Smooth muscle cell (in vitro differentiated cells): ENCODE data around the gene ACER2. TPM values are rescaled to one million over a fixed set of nuclear protein-coding genes. Genes with fewer than 3 reads are reported as not detected.

Experiments used
- DNase-seq: peaks from one replicate; lab custom pipeline; 2025; ENCODE audit not compliant: unreplicated experiment; lab: John Stamatoyannopoulos, UW
- H2AFZ ChIP-seq: fragments of 200-600 bp; sonication (generic); 2 replicates; pipeline ENCODE4 v1.6.0; 2016; ENCODE audit warnings: antibody characterized with exemption, low read depth, mild to moderate bottlenecking
- H3F3A ChIP-seq: fragments of 200-600 bp; sonication (generic); 2 replicates; pipeline ENCODE4 v1.6.0; 2017; ENCODE audit warnings: antibody characterized with exemption, low read depth
- H3K27ac ChIP-seq: fragments of 200-600 bp; sonication (generic); 2 replicates; pipeline ENCODE4 v1.5.1; 2016; ENCODE audit warnings: low read depth, mild to moderate bottlenecking
- H3K27me3 ChIP-seq: fragments of 200-600 bp; sonication (generic); 2 replicates; pipeline ENCODE4 v1.6.1; 2016; ENCODE audit warnings: low read depth, mild to moderate bottlenecking
- H3K36me3 ChIP-seq: fragments of 200-600 bp; sonication (generic); 2 replicates; pipeline ENCODE4 v1.5.1; 2016; ENCODE audit warnings: low read depth
- H3K4me1 ChIP-seq: fragments of 200-600 bp; sonication (generic); 2 replicates; pipeline ENCODE4 v1.5.1; 2016; ENCODE audit warnings: low read depth
- H3K4me2 ChIP-seq: fragments of 200-600 bp; sonication (generic); 2 replicates; pipeline ENCODE4 v1.6.0; 2016; ENCODE audit warnings: mild to moderate bottlenecking
- H3K4me3 ChIP-seq: fragments of 200-600 bp; sonication (generic); 2 replicates; pipeline ENCODE4 v1.5.1; 2016; ENCODE audit warnings: mild to moderate bottlenecking
- H3K79me2 ChIP-seq: fragments of 200-600 bp; sonication (generic); 2 replicates; pipeline ENCODE4 v1.6.0; 2016; ENCODE audit warnings: low read depth, mild to moderate bottlenecking
- H3K9ac ChIP-seq: fragments of 200-600 bp; sonication (generic); 2 replicates; pipeline ENCODE4 v1.6.0; 2016; ENCODE audit warnings: low read depth
- H3K9me3 ChIP-seq: fragments of 200-600 bp; sonication (generic); replicated peaks from 2 replicates; pipeline ENCODE4 v1.5.1; 2016; ENCODE audit warnings: low read depth
- H4K20me1 ChIP-seq: fragments of 200-600 bp; sonication (generic); 2 replicates; pipeline ENCODE4 v1.6.0; 2016; ENCODE audit warnings: low read depth
- WGBS: methylation state at CpG from one replicate; pipeline ENCODE4 v1.1.7; 2016; ENCODE audit warnings: low lambda C conversion rate; 5-methylcytosine and 5-hydroxymethylcytosine counted together
- polyA plus RNA-seq: library from polyadenylated mRNA; unstranded; fragments of >200 nt; fragmentation: Nextera tagmentation; extraction: Ambion mirVana; gene quantifications from 2 replicates; pipeline ENCODE4 v1.2.1, GENCODE V29; 2016
- total RNA-seq: library from RNA; depleted of rRNA; stranded (reverse); fragments of >200 nt; gene quantifications from 2 replicates; pipeline ENCODE4 v1.2.3, GENCODE V29; 2014
- TF ChIP-seq, protein P1 (sequence below): fragments of 200-600 bp; sonication (generic); IDR thresholded peaks from 2 replicates; pipeline ENCODE4 v1.5.1; 2017; ENCODE audit warnings: borderline replicate concordance, mild to moderate bottlenecking, antibody characterized with exemption; ENCODE audit not compliant: insufficient read depth, poor library complexity, severe bottlenecking

The ACER2 gene
- total and polyA plus RNA-seq, 2 experiments from 2014 or later: 0.49 to 4.2 TPM

DNA sequence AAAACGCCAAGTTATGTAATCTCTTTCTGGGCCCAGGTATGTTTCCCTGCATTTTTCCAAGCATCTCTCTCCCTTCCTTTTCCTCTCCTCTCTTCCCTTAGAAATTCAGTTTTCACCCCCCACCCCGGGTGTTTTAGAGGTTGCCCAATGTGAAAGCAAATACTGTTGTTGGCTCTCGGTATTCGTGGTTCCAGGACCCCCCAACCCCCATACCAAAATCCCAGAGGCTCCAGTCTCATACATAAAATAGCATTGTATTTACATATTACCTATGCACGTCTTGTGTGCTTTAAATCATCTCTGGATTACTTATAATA, 48.8 kb downstream of the ACER2 start:
- no peaks in the 10 kb centered on the region for H3F3A ChIP-seq
- H4K20me1 ChIP-seq: no peaks in the 10 kb centered on the region
- H3K27me3 ChIP-seq: no peaks in the 10 kb centered on the region
- DNase-seq: no peak
- no peak overlapping the region for H3K27ac ChIP-seq
- 46% methylated on average over 5 of the region's 5 CpGs for WGBS
- H3K4me1 ChIP-seq: peaks cover 8% of the 10 kb centered on the region
- no peaks in the 10 kb centered on the region for H3K36me3 ChIP-seq
- no peaks in the 10 kb centered on the region for H3K9me3 ChIP-seq
- H2AFZ ChIP-seq: peak overlapping the region; percentile 88
- peak overlapping the region; percentile 82 for H3K4me2 ChIP-seq
- no peak overlapping the region for H3K9ac ChIP-seq
- no peaks in the 10 kb centered on the region for H3K79me2 ChIP-seq
- TF ChIP-seq, protein P1, sequence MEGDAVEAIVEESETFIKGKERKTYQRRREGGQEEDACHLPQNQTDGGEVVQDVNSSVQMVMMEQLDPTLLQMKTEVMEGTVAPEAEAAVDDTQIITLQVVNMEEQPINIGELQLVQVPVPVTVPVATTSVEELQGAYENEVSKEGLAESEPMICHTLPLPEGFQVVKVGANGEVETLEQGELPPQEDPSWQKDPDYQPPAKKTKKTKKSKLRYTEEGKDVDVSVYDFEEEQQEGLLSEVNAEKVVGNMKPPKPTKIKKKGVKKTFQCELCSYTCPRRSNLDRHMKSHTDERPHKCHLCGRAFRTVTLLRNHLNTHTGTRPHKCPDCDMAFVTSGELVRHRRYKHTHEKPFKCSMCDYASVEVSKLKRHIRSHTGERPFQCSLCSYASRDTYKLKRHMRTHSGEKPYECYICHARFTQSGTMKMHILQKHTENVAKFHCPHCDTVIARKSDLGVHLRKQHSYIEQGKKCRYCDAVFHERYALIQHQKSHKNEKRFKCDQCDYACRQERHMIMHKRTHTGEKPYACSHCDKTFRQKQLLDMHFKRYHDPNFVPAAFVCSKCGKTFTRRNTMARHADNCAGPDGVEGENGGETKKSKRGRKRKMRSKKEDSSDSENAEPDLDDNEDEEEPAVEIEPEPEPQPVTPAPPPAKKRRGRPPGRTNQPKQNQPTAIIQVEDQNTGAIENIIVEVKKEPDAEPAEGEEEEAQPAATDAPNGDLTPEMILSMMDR: no peak
- peak overlapping the region; percentile 36 for H3K4me3 ChIP-seq

DNA sequence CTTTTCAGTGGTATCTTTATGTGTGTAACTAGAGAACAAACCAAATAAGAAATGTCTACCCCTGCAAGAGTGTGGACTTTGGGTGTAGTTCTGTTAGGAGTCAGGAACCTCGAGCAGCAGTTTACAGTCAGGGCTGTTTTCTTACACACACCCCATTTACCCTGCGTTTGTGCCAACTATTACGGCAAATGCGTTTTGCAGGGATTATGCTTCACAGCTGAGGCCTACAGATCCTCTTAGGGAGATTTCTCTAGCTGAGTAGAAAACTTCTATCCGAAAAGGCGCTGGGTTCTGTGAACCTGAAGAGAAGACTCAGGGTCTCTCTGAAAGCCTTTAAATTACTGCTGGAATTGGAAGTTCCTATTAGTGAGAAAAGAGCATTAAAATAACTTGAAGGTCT, 51.4 kb downstream of the ACER2 start:
- Histone ChIP-seq H3K4me2 (no peak overlapping the region), H3K79me2 (no peaks in the 10 kb centered on the region), H4K20me1 (no peaks in the 10 kb centered on the region), H3K27me3 (no peaks in the 10 kb centered on the region), H3K4me3 (no peak overlapping the region), H3K4me1 (peaks cover 8% of the 10 kb centered on the region), H3K9me3 (no peaks in the 10 kb centered on the region), H2AFZ (no peak overlapping the region), H3F3A (no peaks in the 10 kb centered on the region), H3K9ac (no peak overlapping the region), H3K27ac (no peak overlapping the region), H3K36me3 (no peaks in the 10 kb centered on the region)
- 90% methylated on average over 6 of the region's 6 CpGs for WGBS
- TF ChIP-seq, protein P1: no peak
- DNase-seq: no peak

DNA sequence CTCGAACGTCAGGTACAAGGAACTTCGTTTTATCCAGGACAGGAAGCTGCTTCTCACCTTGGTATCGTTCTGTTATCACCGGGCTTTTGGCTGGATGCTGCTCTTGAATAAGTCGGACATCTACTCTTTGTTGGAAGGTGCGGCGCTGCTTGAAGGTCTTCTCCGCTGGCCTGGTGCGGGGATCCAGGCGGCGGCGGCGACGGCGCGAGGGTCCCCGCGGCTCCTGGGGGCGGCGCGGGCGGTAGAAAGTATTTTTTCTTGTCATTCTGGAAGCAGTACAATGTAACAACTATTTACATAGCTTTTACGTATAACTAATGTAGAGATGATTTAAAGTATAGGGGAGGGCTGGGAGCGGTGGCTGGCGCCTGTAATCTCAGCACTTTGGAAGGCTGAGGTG, 52.3 kb downstream of the ACER2 start:
- H3K9ac ChIP-seq: no peak overlapping the region
- H3K4me3 ChIP-seq: no peak overlapping the region
- H3K4me2 ChIP-seq: no peak overlapping the region
- H3K27ac ChIP-seq: no peak overlapping the region
- H3K9me3 ChIP-seq: no peaks in the 10 kb centered on the region
- H3K36me3 ChIP-seq: no peaks in the 10 kb centered on the region
- DNase-seq: no peak
- H3F3A ChIP-seq: no peaks in the 10 kb centered on the region
- 94% methylated on average over 26 of the region's 26 CpGs for WGBS
- no peaks in the 10 kb centered on the region for H4K20me1 ChIP-seq
- H3K79me2 ChIP-seq: no peaks in the 10 kb centered on the region
- peaks cover 8% of the 10 kb centered on the region for H3K4me1 ChIP-seq
- TF ChIP-seq, protein P1: no peak
- H3K27me3 ChIP-seq: no peaks in the 10 kb centered on the region
- no peak overlapping the region for H2AFZ ChIP-seq

DNA sequence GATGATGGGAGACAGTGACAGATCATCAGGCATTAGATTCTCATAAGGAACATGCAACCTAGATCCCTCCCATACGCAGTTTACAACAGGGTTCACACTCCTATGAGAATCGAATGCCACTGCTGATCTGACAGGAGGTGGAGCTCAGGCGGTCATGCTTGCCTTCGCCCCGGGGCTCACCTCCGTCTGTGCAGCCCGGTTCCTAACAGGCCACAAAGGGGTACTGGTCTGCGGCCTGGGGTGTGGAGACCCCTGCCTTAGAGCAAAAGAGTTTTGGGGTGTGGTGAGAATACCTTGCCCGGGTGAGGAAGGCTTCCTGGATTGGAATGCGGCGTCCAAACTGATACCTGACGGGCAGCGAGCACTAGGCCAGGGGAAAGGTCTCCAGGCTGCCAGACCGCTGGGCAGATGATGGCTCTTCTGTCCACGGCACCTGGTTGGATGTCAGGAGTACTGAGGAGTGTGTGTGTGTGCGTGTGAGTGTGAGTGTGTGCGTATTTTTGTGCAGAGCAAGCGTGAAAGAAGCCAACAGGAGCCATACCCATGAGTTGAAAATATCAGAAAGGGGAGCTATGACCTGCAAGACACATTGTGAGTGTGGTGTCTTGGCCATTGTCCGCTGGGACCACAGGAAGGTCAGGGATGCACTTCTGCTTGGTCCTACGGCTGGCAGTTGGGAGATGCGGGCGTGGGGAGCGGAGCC, 55.4 kb downstream of the ACER2 start:
- Histone ChIP-seq H2AFZ (peak overlapping the region; percentile 66), H3K4me1 (no peaks in the 10 kb centered on the region), H3K9ac (no peak overlapping the region), H3K79me2 (no peaks in the 10 kb centered on the region), H3K27me3 (no peaks in the 10 kb centered on the region), H3K36me3 (no peaks in the 10 kb centered on the region), H3K27ac (no peak overlapping the region), H3K9me3 (no peaks in the 10 kb centered on the region), H3K4me2 (peak overlapping the region; percentile 83), H3K4me3 (peak overlapping the region; percentile 52), H4K20me1 (no peaks in the 10 kb centered on the region), H3F3A (no peaks in the 10 kb centered on the region)
- no peak for DNase-seq
- TF ChIP-seq, protein P1: no peak
- WGBS: 81% methylated on average over 23 of the region's 23 CpGs
